Peyer's patch (tissue), 4 donors: ENCODE measurements around the gene MET. TPM values are rescaled to one million over a fixed set of nuclear protein-coding genes. Genes with fewer than 3 reads are reported as not detected.

Source experiments
- DNase-seq, 3 donors: peaks; one replicate each; pipeline ENCODE4 v3.0.0-alpha.2; 2017 to 2019
- H3K27ac ChIP-seq, 4 donors: fragments of 200-600 bp; sonication (generic); one replicate each; pipeline ENCODE4 v1.5.1; 2016 to 2019
- H3K27me3 ChIP-seq, 2 donors: fragments of 200-600 bp; sonication (generic); one replicate each; pipeline ENCODE4 v1.5.1; 2019
- H3K36me3 ChIP-seq, 3 donors: fragments of 200-600 bp; sonication (generic); one replicate each; pipeline ENCODE4 v1.5.1; 2016 to 2019
- H3K4me1 ChIP-seq, 4 donors: fragments of 200-600 bp; sonication (generic); one replicate each; pipeline ENCODE4 v1.5.1; 2016 to 2019
- H3K4me3 ChIP-seq, 4 donors: fragments of 200-600 bp; sonication (generic); 1 replicate in 3 of 4; 2 replicates in 1 of 4; pipeline ENCODE4 v1.5.1; 2016 to 2019; ENCODE audit warnings: mild to moderate bottlenecking in 1 of 4
- H3K9me3 ChIP-seq, 4 donors: fragments of 200-600 bp; sonication (generic); one replicate each; pipeline ENCODE4 v1.5.1; 2016 to 2019; ENCODE audit warnings: mild to moderate bottlenecking in 1 of 4
- POLR2A ChIP-seq, 2 donors: fragments of 450-650 bp; IDR thresholded peaks; one replicate each; pipeline ENCODE4 v1.5.1; 2017; ENCODE audit warnings: antibody characterized with exemption in 2 of 2, mild to moderate bottlenecking in 2 of 2, moderate library complexity in 2 of 2
- total RNA-seq, 4 donors: library from RNA; depleted of rRNA; stranded (reverse); fragments of >200 nt; gene quantifications; one replicate each; pipeline ENCODE4 v1.1.0, GENCODE V29; 2016
- TF ChIP-seq, protein P1 (sequence below), 6 experiments: fragments of 450-650 bp in 4 of 6; fragments of 200-600 bp in 2 of 6; sonication (generic) in 1 of 6; IDR thresholded peaks; one replicate each; pipeline ENCODE4 v1.5.1; 2017 to 2019; ENCODE audit warnings: antibody characterized with exemption in 6 of 6, mild to moderate bottlenecking in 3 of 6, moderate library complexity in 1 of 6

Gene MET
- total RNA-seq, 4 donors from 2014 or later, result 2.5 to 34.0 (median 23.6) TPM

DNA sequence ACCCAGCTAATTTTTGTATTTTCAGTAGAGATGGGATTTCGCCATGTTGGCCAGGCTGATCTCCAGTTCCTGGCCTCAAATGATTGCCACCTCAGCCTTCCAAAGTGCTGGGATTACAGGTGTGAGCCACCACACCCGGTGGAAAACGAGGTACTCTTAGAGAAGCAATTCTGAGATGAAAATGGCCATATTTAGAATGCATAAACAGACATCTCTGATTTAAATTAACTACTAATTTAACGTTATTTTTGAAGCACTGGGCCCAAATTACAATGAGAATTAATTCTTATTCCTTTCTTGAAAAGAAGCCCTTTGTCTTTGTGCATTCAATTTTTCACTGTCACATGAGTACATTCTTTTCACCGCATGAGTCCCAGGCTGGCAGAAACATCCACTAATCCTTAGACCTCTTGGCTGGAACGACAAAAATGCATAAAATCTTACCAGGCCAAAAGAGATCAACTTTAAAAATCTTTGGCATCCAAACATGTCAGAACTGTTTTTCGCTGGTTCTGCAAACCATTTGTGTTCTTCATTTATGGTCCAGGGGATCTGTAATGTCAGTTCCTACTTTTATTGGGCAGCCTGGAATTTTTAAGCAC lies 130.2 kb downstream of the MET start:
- H3K4me3 ChIP-seq, result no peak overlapping the region
- no peak overlapping the region for H3K27ac ChIP-seq
- DNase-seq, result no peak
- peaks cover 0 to 34% (median 0%) of the 10 kb centered on the region in 4 donors for H3K4me1 ChIP-seq
- TF ChIP-seq, protein P1, sequence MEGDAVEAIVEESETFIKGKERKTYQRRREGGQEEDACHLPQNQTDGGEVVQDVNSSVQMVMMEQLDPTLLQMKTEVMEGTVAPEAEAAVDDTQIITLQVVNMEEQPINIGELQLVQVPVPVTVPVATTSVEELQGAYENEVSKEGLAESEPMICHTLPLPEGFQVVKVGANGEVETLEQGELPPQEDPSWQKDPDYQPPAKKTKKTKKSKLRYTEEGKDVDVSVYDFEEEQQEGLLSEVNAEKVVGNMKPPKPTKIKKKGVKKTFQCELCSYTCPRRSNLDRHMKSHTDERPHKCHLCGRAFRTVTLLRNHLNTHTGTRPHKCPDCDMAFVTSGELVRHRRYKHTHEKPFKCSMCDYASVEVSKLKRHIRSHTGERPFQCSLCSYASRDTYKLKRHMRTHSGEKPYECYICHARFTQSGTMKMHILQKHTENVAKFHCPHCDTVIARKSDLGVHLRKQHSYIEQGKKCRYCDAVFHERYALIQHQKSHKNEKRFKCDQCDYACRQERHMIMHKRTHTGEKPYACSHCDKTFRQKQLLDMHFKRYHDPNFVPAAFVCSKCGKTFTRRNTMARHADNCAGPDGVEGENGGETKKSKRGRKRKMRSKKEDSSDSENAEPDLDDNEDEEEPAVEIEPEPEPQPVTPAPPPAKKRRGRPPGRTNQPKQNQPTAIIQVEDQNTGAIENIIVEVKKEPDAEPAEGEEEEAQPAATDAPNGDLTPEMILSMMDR (IDR thresholded peaks at IDR 0.05), result no peak
- TF ChIP-seq POLR2A (IDR thresholded peaks at IDR 0.05), result no peak
- no peaks in the 10 kb centered on the region for H3K27me3 ChIP-seq
- no peaks in the 10 kb centered on the region for H3K36me3 ChIP-seq
- H3K9me3 ChIP-seq, result no peaks in the 10 kb centered on the region

DNA sequence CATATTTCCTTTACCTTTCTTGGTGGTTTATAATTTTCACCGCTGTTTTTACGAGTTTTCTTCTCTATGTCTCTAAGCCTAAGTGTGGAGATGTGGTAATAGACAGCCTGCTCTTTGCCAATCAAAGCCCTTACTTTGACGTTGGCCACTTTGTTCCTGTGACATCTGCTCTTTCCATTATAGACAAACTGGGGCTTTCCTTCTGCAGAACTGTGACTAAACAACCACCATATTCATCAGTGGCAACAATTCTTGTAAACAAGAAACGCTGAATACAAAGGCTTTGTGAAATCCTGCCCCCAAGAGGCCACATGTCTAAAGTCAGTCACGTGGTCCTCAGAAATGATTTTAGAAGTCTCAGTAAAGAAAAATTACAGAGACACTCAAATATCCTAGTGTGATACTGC lies 130.8 kb downstream of the MET start:
- DNase-seq, result no peak
- no peaks in the 10 kb centered on the region for H3K27me3 ChIP-seq
- H3K36me3 ChIP-seq, result no peaks in the 10 kb centered on the region
- no peak for TF ChIP-seq POLR2A (IDR thresholded peaks at IDR 0.05)
- TF ChIP-seq, protein P1 (IDR thresholded peaks at IDR 0.05), result peak in 4 of 6 experiments; percentile 29 to 57 (median 54)
- no peaks in the 10 kb centered on the region for H3K9me3 ChIP-seq
- no peak overlapping the region for H3K4me3 ChIP-seq
- H3K27ac ChIP-seq, result no peak overlapping the region
- peaks cover 0 to 34% (median 0%) of the 10 kb centered on the region in 4 donors for H3K4me1 ChIP-seq

DNA sequence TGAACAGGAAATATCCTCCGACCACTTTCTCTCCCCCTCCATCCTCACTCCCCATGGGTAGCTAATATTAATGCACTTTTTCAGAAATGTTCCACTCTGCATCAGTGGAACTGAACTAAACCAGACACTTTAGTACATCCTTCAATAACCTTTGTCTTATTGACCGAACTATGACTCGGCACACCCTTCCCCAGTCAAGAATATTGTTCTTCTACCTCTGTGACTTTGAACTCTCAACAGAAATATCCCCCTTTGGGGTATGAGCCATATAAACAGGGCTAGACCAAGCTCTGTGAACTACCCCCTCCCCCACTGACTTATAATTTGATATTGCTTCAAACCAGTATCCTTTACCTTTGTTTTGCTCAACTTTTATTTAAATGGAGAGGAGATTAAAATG lies 132.5 kb downstream of the MET start:
- no peak for DNase-seq
- H3K27ac ChIP-seq, result peak overlapping the region in 2 of 4 donors; percentile 41 to 57
- peaks cover 0 to 41% (median 0%) of the 10 kb centered on the region in 4 donors for H3K4me1 ChIP-seq
- no peaks in the 10 kb centered on the region for H3K27me3 ChIP-seq
- no peak overlapping the region for H3K4me3 ChIP-seq
- H3K36me3 ChIP-seq, result no peaks in the 10 kb centered on the region
- TF ChIP-seq POLR2A (IDR thresholded peaks at IDR 0.05), result no peak
- TF ChIP-seq, protein P1 (IDR thresholded peaks at IDR 0.05), result no peak
- H3K9me3 ChIP-seq, result no peaks in the 10 kb centered on the region

DNA sequence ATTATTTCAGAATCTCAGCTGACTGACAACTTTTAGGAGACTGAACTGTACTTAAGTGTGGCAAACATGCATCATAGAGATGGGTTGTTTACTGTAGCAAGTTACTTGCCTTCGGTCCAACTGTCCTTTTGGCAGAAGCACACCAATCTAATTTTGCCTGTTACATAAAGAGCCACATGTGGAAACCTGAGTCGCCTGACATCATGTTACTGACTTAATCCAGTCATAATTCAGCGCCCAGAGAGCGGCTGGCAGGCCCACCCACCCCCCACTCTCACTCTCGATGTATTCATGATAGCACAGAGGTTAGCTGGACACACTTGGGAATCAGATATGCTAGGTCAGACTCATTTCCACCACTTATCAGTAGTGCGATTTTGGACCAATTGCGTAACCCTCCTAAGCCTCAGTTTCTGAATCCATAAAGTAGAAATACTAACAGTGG lies 133.1 kb downstream of the MET start:
- Histone ChIP-seq H3K27me3 (no peaks in the 10 kb centered on the region), H3K36me3 (no peaks in the 10 kb centered on the region), H3K4me1 (peaks cover 0 to 42% (median 0%) of the 10 kb centered on the region in 4 donors), H3K27ac (peak overlapping the region in 2 of 4 donors; percentile 57 to 85), H3K9me3 (no peaks in the 10 kb centered on the region), H3K4me3 (no peak overlapping the region)
- no peak for TF ChIP-seq POLR2A (IDR thresholded peaks at IDR 0.05)
- TF ChIP-seq, protein P1 (IDR thresholded peaks at IDR 0.05), result no peak
- DNase-seq, result no peak

DNA sequence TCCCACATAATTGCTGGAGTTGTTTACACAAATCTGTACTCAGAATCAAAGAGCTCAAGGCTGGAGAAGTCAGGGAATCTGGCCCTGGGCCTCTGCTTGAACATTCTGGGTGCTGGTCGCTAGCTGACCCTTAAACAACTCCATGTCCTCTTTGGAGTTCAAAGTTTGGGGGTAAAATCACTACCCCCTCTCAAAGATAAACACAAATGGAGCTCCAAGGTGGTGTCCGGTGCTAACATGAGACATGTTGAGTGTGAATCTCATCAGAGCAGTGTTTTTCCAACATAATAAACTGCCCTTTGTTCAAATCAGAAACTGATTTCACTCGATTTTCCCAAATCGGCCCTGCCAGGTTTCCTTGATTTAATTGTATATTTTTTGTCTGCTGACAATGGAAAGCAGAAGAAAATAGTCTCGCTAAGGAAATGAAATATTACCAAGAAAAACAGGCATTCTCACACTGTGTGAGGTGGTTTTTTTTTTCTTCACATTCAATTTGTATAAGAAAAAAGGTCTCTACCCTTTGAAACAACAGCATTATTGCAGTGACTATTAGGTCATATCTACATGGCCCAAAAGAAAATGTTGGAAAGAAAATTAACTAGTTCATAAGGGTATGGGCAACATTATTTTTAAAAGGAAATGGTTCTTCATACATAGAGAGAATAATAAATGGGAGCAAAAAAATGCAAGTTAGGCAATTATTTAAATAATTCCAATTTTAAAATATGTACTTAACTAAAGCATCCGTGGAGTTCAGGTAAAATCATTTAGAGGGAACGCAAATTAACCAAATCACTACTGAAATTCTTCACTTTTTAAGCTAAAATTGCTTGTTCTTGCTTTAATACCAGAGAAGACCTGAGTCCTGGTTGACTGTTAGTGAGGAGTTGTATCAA lies 134.3 kb downstream of the MET start:
- Histone ChIP-seq H3K36me3 (no peaks in the 10 kb centered on the region), H3K4me3 (no peak overlapping the region), H3K9me3 (no peaks in the 10 kb centered on the region), H3K4me1 (peaks cover 0 to 41% (median 0%) of the 10 kb centered on the region in 4 donors), H3K27me3 (no peaks in the 10 kb centered on the region), H3K27ac (peak overlapping the region in 1 of 4 donors; percentile 34)
- no peak for TF ChIP-seq POLR2A (IDR thresholded peaks at IDR 0.05)
- TF ChIP-seq, protein P1 (IDR thresholded peaks at IDR 0.05), result no peak
- no peak for DNase-seq
